WTC11 (cell line): ENCODE measurements around the gene KY.

ENCODE experiments used
- ELF4 ChIP-seq: sonication (generic); formaldehyde crosslinking; IDR thresholded peaks from 2 replicates; pipeline ENCODE4 v1.8.1; 2022; ENCODE audit warnings: low read depth, mild to moderate bottlenecking, moderate library complexity, missing genetic modification reagents
- NFE2L1 ChIP-seq: sonication (generic); formaldehyde crosslinking; IDR thresholded peaks from 2 replicates; pipeline ENCODE4 v1.8.1; 2023; ENCODE audit warnings: missing genetic modification reagents
- NFYB ChIP-seq: sonication (generic); formaldehyde crosslinking; conservative IDR thresholded peaks from 2 replicates; pipeline ENCODE4 v1.8.0; 2022; ENCODE audit warnings: low read depth, missing genetic modification reagents
- NR3C1 ChIP-seq: sonication (generic); formaldehyde crosslinking; conservative IDR thresholded peaks from 2 replicates; pipeline ENCODE4 v1.8.1; 2023; ENCODE audit warnings: low read depth, mild to moderate bottlenecking, missing genetic modification reagents
- SP1 ChIP-seq: sonication (generic); formaldehyde crosslinking; conservative IDR thresholded peaks from 2 replicates; pipeline ENCODE4 v1.8.1; 2022; ENCODE audit warnings: missing genetic modification reagents
- ZNF138 ChIP-seq: sonication (generic); formaldehyde crosslinking; conservative IDR thresholded peaks from 2 replicates; pipeline ENCODE4 v1.8.1; 2022; ENCODE audit warnings: mild to moderate bottlenecking, moderate library complexity, missing genetic modification reagents
- ZNF396 ChIP-seq: fragments of 250-450 bp; sonication (Bioruptor Pico); IDR thresholded peaks from 2 replicates; pipeline ENCODE4 v1.8.0; 2021; ENCODE audit warnings: mild to moderate bottlenecking, moderate library complexity, borderline replicate concordance
- ZNF416 ChIP-seq: fragments of 250-450 bp; sonication (Bioruptor Pico); IDR thresholded peaks from 2 replicates; pipeline ENCODE4 v1.9.0; 2021; ENCODE audit warnings: mild to moderate bottlenecking, inconsistent platforms
- TF ChIP-seq, protein P1 (sequence below): fragments of 200-600 bp; IDR thresholded peaks from 2 replicates; pipeline ENCODE4 v1.8.0; 2022; ENCODE audit warnings: antibody characterized with exemption
- TF ChIP-seq, protein P2 (sequence below): sonication (generic); formaldehyde crosslinking; IDR thresholded peaks from 2 replicates; pipeline ENCODE4 v1.8.0; 2022; ENCODE audit warnings: mild to moderate bottlenecking, missing genetic modification reagents
- TF ChIP-seq, protein P3 (sequence below): sonication (generic); formaldehyde crosslinking; conservative IDR thresholded peaks from 2 replicates; pipeline ENCODE4 v1.8.1; 2022; ENCODE audit warnings: mild to moderate bottlenecking, missing genetic modification reagents
- TF ChIP-seq, protein P4 (sequence below): sonication (generic); formaldehyde crosslinking; IDR thresholded peaks from 2 replicates; pipeline ENCODE4 v1.8.0; 2022; ENCODE audit warnings: mild to moderate bottlenecking, missing genetic modification reagents
- TF ChIP-seq, protein P5 (sequence below): sonication (generic); formaldehyde crosslinking; conservative IDR thresholded peaks from 2 replicates; pipeline ENCODE4 v1.8.1; 2023; ENCODE audit warnings: mild to moderate bottlenecking, low read depth, missing genetic modification reagents, moderate library complexity
- TF ChIP-seq, protein P6 (sequence below): sonication (generic); formaldehyde crosslinking; IDR thresholded peaks from 2 replicates; pipeline ENCODE4 v1.8.1; 2023; ENCODE audit warnings: mild to moderate bottlenecking, missing genetic modification reagents, moderate library complexity

DNA sequence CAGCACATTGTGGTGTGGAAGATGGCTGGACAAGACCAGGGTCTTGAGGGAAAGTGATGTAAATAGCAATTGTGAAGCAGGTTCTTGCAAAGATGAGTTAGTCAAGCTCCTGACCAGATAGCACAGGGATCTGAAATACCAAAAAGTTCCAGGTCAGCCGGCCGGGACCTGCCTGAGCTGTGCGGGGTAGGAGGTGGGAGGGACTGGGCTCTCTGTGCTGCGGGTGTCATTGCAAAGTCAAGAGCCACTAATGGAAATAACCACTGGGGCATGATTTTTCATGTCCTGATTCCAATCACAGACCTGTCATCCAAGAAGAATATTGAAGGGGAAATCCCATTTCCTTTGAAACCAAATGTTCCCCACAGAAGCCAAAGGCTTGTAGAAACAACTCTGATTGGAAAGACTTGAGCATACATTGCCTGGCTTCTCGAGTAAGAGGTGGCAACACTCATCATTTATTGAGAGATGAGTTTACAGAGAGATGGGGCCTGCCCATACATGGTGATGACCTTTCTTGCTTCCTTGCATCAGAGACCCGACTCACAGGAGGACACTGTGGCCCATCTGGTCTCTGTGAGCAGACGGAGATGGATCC, 44.2 kb upstream of the KY start:
- TF ChIP-seq, protein P1, sequence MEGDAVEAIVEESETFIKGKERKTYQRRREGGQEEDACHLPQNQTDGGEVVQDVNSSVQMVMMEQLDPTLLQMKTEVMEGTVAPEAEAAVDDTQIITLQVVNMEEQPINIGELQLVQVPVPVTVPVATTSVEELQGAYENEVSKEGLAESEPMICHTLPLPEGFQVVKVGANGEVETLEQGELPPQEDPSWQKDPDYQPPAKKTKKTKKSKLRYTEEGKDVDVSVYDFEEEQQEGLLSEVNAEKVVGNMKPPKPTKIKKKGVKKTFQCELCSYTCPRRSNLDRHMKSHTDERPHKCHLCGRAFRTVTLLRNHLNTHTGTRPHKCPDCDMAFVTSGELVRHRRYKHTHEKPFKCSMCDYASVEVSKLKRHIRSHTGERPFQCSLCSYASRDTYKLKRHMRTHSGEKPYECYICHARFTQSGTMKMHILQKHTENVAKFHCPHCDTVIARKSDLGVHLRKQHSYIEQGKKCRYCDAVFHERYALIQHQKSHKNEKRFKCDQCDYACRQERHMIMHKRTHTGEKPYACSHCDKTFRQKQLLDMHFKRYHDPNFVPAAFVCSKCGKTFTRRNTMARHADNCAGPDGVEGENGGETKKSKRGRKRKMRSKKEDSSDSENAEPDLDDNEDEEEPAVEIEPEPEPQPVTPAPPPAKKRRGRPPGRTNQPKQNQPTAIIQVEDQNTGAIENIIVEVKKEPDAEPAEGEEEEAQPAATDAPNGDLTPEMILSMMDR, result no peak
- TF ChIP-seq, protein P2, sequence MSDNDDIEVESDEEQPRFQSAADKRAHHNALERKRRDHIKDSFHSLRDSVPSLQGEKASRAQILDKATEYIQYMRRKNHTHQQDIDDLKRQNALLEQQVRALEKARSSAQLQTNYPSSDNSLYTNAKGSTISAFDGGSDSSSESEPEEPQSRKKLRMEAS (CRISPR knock-in tag), result no peak
- no peak for TF ChIP-seq SP1 (CRISPR knock-in tag)
- TF ChIP-seq ZNF416 (CRISPR knock-in tag), result no peak
- TF ChIP-seq, protein P3, sequence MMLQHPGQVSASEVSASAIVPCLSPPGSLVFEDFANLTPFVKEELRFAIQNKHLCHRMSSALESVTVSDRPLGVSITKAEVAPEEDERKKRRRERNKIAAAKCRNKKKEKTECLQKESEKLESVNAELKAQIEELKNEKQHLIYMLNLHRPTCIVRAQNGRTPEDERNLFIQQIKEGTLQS, result no peak
- TF ChIP-seq, protein P4, sequence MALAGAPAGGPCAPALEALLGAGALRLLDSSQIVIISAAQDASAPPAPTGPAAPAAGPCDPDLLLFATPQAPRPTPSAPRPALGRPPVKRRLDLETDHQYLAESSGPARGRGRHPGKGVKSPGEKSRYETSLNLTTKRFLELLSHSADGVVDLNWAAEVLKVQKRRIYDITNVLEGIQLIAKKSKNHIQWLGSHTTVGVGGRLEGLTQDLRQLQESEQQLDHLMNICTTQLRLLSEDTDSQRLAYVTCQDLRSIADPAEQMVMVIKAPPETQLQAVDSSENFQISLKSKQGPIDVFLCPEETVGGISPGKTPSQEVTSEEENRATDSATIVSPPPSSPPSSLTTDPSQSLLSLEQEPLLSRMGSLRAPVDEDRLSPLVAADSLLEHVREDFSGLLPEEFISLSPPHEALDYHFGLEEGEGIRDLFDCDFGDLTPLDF (CRISPR knock-in tag), result no peak
- no peak for TF ChIP-seq NFE2L1 (CRISPR knock-in tag)
- no peak for TF ChIP-seq ELF4 (CRISPR knock-in tag)
- TF ChIP-seq, protein P5, sequence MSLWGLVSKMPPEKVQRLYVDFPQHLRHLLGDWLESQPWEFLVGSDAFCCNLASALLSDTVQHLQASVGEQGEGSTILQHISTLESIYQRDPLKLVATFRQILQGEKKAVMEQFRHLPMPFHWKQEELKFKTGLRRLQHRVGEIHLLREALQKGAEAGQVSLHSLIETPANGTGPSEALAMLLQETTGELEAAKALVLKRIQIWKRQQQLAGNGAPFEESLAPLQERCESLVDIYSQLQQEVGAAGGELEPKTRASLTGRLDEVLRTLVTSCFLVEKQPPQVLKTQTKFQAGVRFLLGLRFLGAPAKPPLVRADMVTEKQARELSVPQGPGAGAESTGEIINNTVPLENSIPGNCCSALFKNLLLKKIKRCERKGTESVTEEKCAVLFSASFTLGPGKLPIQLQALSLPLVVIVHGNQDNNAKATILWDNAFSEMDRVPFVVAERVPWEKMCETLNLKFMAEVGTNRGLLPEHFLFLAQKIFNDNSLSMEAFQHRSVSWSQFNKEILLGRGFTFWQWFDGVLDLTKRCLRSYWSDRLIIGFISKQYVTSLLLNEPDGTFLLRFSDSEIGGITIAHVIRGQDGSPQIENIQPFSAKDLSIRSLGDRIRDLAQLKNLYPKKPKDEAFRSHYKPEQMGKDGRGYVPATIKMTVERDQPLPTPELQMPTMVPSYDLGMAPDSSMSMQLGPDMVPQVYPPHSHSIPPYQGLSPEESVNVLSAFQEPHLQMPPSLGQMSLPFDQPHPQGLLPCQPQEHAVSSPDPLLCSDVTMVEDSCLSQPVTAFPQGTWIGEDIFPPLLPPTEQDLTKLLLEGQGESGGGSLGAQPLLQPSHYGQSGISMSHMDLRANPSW (CRISPR knock-in tag), result no peak
- no peak for TF ChIP-seq NFYB (CRISPR knock-in tag)
- TF ChIP-seq, protein P6, sequence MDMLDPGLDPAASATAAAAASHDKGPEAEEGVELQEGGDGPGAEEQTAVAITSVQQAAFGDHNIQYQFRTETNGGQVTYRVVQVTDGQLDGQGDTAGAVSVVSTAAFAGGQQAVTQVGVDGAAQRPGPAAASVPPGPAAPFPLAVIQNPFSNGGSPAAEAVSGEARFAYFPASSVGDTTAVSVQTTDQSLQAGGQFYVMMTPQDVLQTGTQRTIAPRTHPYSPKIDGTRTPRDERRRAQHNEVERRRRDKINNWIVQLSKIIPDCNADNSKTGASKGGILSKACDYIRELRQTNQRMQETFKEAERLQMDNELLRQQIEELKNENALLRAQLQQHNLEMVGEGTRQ (CRISPR knock-in tag), result no peak
- TF ChIP-seq ZNF138 (CRISPR knock-in tag), result no peak
- TF ChIP-seq ZNF396 (CRISPR knock-in tag), result no peak
- no peak for TF ChIP-seq NR3C1 (CRISPR knock-in tag)
